Raji (cell line): Measurements from ENCODE around the gene CCDC106.

ENCODE experiments used
- POLR2A ChIP-seq: IDR thresholded peaks from 2 replicates; pipeline ENCODE4 v1.6.1; 2011; ENCODE audit warnings: low read depth, low read length, control low read depth; ENCODE audit not compliant: insufficient read depth

CCDC106 gene

DNA sequence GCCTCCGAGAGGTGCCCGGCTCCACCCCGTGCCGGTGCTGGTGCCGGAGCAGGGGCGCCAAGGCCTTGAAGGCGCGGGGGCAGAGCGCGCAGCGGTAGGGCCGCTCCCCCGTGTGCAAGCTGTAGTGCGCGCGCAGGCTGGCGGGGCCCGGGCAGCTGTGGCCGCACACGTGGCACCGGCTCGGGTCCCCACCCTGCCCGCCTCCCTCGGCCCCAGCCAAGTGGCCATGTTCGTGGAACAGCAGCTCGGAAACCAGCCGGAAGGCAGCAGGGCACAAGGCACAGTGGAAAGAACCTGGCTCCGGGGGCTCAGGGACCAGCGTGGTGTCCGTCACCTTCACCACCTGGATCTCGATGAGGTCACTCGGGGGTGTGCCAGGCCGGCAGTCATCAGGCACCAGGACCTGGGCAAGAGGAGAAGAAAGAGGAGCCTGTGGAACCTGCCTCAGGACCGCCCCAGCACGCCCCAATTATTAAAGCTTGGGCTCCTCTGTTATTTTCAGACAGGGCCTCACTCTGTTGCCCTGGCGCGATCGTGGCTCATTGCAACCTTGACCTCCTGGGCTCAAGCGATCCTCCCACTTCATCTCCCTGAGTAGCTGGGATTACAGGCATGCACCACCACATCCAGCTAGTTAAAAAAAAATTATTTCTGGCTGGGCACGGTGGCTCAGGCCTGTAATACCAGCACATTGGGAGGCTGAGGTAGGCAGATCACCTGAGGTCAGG, 25.6 kb upstream of the CCDC106 start:
- no peak for TF ChIP-seq POLR2A

DNA sequence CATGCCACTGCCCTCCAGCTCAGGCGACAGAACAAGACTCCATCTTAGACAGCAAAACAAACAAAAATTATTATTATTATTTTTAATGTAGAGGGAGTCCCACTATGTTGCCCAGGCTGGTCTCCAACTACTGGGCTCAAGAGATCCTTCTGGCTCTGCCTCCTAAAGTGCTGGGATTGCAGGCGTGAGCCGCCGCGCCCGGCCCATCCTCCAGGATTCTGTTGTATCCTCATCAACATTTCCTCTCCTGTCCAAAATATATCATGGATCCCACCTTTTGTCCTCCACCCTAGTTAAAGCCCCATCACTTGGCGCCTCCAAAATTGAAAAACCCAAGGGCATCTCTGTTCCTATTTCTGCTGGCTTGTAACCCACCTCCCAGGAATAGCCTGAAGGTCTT, 24.9 kb upstream of the CCDC106 start:
- no peak for TF ChIP-seq POLR2A

DNA sequence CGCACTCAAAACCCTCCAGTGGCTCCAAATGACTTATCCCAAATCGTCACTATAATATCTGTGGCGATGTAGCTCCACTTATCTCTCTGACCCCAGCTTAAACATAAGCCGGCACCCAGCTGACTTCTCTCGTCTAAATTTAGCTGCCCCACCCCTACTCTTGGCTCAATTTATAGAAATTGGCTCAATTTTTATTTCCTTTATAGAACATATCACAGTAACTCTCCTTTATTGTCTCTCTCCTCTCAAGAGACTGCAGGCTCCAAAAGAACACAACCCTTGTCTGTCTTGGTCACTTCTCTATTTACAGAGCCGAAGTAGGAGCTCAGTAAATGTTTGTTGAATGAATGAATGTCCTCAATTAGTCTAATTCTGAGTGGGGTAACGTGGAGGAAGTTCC, 24.5 kb upstream of the CCDC106 start:
- TF ChIP-seq POLR2A: no peak

DNA sequence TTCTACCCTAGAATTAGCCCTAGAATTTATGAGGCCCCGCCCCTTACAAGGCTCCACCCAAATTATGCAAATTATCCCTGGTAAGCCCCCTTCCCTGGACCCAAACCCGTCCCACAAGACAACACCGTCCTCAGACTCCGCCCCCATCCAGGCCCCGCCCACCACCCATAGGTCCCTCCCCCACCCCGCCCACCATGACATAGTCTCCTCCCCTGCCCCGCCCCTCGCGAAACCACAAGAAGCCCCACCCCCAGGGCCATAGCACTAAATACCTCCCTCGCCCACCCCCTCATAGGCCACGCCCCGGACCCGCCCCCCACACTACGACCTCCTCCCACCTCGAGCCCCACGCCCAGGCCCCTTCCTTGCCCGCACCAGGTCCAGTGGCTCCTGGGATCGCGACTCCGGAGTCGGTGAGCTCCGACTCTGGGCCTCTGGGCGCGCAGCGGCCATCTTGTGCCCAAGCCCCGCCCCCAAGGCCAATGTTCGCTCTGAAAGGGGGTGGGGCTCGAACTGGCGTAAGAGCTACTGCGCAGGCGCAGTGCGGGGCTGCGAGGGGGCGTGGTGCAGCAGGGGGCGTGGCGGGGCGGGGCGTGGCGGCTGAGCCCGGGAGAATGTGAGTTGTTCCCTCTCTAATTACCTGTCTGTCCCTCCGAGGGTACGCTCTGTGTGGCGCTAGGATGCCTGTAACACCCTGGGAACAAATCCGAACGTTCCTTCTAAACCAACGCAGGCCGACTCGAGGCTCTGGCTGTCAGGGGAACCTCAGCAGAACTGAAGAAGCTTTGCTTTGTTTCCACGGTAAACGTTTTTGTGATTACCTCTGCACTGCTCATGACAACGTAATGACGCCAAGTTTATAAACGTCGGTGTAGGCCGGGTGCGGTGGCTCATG, 23.7 kb upstream of the CCDC106 start, which contains the start of gene ZNF784:
ZNF784 (minus strand) TSS at position 458 of the 895 bp plus-strand sequence; CDS start at position 453, 5 bp downstream.
- peak; percentile 42 for TF ChIP-seq POLR2A

DNA sequence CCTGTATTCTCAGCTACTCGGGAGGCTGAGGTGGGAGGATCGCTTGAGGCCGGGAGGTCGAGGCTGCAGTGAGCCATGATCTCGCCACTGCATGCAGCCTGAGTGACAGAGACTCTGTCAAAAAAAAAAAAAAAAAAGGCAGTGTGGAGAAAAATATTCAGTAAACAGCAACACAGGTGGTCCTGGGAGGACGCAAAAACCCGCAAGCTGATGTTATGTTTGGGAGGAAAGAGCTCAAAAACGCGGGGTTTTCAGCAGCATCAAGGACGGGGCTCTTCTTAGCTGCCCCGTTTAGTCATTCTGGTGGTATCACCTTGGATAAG, 23.0 kb upstream of the CCDC106 start:
- no peak for TF ChIP-seq POLR2A

DNA sequence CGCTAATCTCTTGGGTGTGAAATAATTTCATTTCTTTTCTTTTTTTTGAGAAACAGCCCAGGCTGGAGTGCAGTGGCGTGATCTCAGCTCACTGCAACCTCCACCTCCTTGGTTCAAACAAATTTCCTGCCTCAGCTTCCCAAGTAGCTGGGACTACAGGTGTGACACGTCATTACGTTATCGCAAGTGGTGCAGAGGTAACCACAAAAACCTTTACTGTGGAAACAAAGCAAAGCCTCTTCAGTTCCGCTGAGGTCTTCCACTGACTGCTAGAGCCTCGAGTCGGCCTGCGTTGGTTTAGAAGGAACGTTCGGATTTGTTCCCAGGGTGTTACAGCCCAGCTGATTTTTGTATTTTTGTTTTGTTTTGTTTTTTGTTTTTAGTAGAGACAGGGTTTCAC, 21.7 kb upstream of the CCDC106 start:
- no peak for TF ChIP-seq POLR2A

DNA sequence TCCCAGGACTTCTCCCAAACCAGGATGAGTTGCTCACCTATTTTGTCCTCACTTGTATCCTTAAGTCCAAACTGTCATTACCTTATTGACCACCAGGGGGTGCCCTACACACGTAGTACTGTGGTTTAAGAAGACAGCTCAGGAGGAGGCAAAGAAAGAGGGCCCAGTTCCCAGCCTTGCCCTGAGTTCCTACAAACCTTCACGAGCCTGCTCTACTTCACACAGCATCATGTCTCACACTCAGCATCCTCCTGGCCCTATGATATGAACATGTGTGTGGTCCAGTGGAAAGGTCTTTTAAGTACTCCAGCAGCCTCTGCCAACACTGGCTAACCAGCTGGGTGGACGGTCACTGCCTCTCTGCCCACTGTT, 15.6 kb upstream of the CCDC106 start:
- TF ChIP-seq POLR2A: no peak

DNA sequence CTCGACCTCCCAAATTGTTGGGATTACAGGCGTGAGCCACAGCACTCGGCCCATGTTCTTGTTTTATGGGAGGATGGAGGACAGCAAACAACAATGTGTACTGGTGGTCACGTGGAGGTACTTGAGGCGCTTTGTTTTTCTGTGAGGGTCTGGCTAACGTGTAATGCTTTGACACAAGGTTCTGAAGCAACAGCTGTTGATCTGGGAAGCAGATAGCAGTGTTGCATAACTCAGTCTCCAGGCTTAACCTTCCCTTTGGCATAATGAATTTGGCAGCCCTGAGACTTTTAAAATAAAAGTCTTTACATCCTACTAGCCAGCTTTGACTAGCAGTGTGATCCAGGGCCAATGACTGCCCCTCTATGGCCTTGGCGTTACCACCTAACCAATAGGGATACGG, 14.2 kb upstream of the CCDC106 start:
- no peak for TF ChIP-seq POLR2A

DNA sequence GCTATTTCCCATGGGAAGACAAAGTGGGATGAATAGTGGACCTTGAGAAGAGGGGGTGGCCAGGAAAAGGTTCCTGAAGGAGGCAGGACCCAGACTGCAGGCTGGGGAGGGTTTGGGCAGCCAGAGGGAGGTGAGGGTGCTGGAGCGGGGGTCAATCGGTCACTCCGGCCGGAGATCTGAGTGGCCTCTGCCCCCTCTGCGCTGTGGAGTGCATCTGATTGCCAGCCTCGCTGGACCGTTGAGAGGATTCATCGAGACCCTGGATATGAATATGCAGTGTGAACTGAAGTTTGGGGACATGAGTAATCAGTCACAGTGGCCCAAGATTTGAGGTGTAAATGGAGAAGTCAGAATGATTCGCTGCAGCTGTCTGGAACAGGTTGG, 12.7 kb upstream of the CCDC106 start:
- no peak for TF ChIP-seq POLR2A

DNA sequence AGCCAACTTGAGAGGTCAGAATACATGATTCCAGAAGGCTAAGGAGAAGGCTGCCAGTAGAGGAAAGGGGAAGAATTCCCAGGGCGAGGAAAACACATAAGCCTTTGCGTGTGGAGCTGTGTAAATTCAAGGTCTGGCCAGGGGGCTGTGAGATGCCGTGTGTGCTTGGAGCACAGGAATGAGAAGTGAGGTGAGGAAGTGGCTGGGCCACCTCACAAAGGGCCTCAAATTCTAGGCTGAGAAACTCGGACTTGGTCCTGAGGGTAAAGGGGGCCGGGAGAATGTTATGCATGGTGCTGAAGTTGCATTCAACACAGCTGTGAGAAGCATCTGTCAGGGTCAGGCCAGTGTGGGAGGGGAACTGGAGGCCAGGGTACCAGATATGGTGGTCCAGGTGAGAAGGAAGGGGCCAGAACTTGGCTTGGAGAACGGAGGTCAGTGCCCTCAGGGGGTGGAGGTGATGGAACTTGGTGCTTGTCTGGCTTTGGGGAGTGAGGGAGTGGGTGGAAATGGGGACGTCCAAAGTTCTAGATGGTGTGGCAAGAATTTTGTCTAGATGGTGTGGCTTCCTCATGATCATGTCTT, 12.1 kb upstream of the CCDC106 start:
- no peak; the same call in 1 of the 2 replicates for TF ChIP-seq POLR2A

DNA sequence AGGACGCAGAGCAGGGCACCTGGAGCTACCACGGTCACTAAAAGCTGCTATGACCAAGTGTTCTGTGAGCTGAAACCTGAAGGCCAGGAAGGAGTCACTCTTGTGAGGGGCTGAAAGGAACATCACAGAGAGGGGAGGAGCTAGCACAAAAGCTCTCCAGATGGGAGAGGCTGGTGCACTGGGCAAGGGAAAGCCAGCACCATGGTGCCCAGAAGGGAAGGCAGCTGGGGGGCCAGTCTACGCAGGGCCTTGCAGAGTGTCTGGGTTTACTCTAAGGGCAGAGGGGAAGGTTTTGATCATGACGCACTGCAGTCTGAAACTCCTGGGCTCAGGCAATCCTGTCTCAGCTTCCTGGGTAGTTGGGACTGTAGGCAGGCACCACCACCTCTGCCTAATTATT, 11.3 kb upstream of the CCDC106 start:
- no peak for TF ChIP-seq POLR2A

DNA sequence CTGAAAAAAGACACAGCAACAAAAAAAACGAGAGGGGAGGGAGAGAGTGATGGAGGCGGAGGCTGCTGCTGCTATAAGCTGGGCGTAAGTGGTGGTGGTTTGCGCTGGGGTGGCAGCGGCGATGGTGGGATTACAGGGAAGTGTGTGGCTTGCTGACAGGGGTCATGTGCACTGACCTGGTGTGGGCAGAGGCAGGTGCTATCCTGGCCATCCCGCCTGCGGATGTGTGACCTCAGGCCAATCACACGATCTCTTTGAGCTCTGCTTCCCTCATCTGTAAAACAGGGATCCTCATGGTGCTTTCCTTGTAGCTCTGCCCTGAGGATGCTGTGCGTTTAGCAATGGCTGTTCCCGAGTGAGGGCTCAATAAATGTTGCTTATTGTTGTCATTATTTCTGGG, 10.5 kb upstream of the CCDC106 start:
- no peak for TF ChIP-seq POLR2A

DNA sequence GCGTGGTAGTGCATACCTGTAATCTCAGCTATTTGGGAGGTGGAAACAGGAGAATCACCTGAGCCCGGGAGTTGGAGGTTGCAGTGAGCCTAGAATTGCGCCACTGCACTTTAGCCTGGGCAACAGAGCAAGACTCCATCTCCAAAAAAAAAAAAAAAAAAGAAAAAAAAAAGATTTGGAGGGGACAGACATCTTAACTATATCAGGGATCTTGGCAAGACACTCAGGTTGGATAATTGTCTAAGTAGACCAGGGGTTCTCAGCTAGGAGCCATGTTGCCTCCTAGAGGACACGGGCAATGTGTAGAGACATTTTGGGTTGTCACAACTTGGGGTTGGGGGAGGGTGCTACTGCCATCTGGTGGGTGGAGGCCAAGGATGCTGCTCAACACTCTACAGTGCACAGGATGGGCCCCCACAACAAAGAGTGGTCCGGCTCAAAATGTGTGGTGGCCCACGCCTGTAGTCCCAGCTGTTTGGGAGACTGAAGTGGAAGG, 9.1 kb upstream of the CCDC106 start:
- TF ChIP-seq POLR2A: peak; percentile 54; the same call in 1 of the 2 replicates

DNA sequence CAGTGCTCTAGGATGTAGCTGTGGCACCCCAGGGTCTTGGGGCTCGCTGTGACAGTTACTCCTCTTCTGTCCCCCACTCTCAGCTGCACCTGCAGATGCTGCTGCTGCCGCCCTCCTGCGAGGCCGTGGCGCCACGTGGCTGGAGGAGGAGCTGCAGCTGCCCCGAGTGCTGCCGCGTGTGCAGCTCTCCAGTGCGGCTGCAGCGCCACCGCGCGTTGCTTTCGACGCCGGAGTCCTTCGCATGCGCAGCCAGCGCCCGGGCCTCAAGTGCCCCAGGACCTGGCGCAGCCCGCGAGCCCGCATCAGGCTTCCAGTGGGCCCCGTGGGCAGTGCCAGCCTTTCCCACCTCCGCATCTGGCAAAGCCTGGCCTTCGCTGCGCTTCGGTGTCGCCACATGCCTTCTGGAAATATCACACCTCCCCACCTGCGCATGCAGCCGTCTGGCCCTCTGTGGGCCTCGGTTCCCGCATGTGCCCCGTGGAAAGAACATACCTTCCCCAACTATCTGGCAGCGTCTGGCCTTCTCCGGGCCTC, 7.9 kb upstream of the CCDC106 start:
- TF ChIP-seq POLR2A: 0 out of 2 replicates have a peak, but pooled peaks have one; percentile 20
